Activated gamma-delta T cell treated with Interleukin-2 at 50 U/mL for 16 hours (primary cell): ENCODE results near the gene YY1AP1.
"Not testable (repeated sequence)": the region's sequence is repeated elsewhere in the genome, so short reads cannot be mapped to it uniquely, and the experiment has no call there.

Source experiments
- DNase-seq: peaks from one replicate; pipeline ENCODE4 v3.0.0-alpha.2; 2020

The YY1AP1 gene

GRCh38 chr1:155695072-155695471, 6.5 kb upstream of the YY1AP1 start:
- DNase-seq, result no peak

GRCh38 chr1:155694167-155694566, 5.6 kb upstream of the YY1AP1 start:
- no peak for DNase-seq

GRCh38 chr1:155691992-155692528, 3.5 kb upstream of the YY1AP1 start:
- DNase-seq, result no peak

- not testable (repeated sequence) for DNase-seq
These were observed 570 bp upstream of the YY1AP1 start, which contains the start of gene DAP3 for GRCh38 chr1:155689081-155689607. Gene DAP3, plus strand, starts transcription at chr1:155689091. Its CDS starts 20,689 bp downstream, at chr1:155709780.

- DNase-seq, result not testable (repeated sequence)
These were observed 760 bp downstream of the YY1AP1 start for GRCh38 chr1:155687705-155688323.

GRCh38 chr1:155681776-155682175, 6.8 kb downstream of the YY1AP1 start:
- no peak for DNase-seq

GRCh38 chr1:155680531-155680930, 8.0 kb downstream of the YY1AP1 start:
- no peak for DNase-seq

- not testable (repeated sequence) for DNase-seq
These were observed 9.6 kb downstream of the YY1AP1 start for GRCh38 chr1:155678992-155679391.

- no peak for DNase-seq
These were observed 10.5 kb downstream of the YY1AP1 start for GRCh38 chr1:155678027-155678426.

GRCh38 chr1:155673003-155673402, 15.6 kb downstream of the YY1AP1 start:
- DNase-seq, result no peak

GRCh38 chr1:155671750-155672149, 16.8 kb downstream of the YY1AP1 start:
- no peak for DNase-seq

- no peak for DNase-seq
These were observed 19.1 kb downstream of the YY1AP1 start for GRCh38 chr1:155669233-155670162.

GRCh38 chr1:155661239-155661638, 27.3 kb downstream of the YY1AP1 start:
- DNase-seq, result not testable (repeated sequence)

- DNase-seq, result no peak
These were observed 31.1 kb downstream of the YY1AP1 start for GRCh38 chr1:155657463-155657862.

- no peak for DNase-seq
These were observed 35.6 kb downstream of the YY1AP1 start for GRCh38 chr1:155652951-155653350.

- no peak for DNase-seq
These were observed 36.5 kb downstream of the YY1AP1 start for GRCh38 chr1:155651861-155652661.

- no peak for DNase-seq
These were observed 38.3 kb downstream of the YY1AP1 start for GRCh38 chr1:155650231-155650757.

GRCh38 chr1:155649676-155650075, 38.9 kb downstream of the YY1AP1 start:
- DNase-seq, result no peak

GRCh38 chr1:155648207-155649147, 40.1 kb downstream of the YY1AP1 start:
- no peak for DNase-seq

- no peak for DNase-seq
These were observed 42.3 kb downstream of the YY1AP1 start for GRCh38 chr1:155646307-155646706.

GRCh38 chr1:155645648-155646047, 42.9 kb downstream of the YY1AP1 start:
- no peak for DNase-seq
